Keratinocyte (primary cell): ENCODE results near the gene GRM7.

Experiments used
- EZH2 ChIP-seq: IDR thresholded peaks from one replicate; pipeline ENCODE4 v1.6.1; 2012; ENCODE audit warnings: inconsistent platforms, mild to moderate bottlenecking, low read length, moderate library complexity
- TF ChIP-seq, protein P1 (sequence below), 3 experiments: IDR thresholded peaks in 1 of 3; conservative IDR thresholded peaks in 1 of 3; optimal IDR thresholded peaks in 1 of 3; 2 replicates in 2 of 3; 3 replicates in 1 of 3; pipeline versions ENCODE3 to v1.5.1; 2011; ENCODE audit warnings: low read length in 3 of 3, mild to moderate bottlenecking in 3 of 3, moderate library complexity in 2 of 3, control low read depth in 1 of 3, inconsistent platforms in 1 of 3; ENCODE audit not compliant: insufficient read depth in 2 of 3; ENCODE audit errors: extremely low read depth in 1 of 3

DNA sequence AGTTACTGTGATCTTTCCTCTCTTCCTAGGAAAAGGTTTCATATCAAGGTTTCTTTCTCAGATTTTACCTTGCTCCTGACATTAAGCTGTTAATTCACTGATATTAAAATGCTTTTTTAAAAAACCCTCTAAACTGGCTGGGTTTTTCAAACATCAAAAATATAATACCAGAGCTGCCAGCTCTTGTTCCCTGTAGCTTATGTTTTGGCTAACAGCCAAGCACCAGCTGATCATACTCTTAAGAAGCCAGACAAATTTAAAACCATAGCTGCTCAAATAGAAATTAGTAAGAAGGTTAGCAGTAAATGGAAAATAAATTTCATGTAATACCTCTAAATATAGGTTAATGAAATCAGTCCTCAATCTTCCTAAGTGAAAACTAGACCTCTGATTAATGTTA, 657.5 kb downstream of the GRM7 start:
- no peak for TF ChIP-seq EZH2
- TF ChIP-seq, protein P1, sequence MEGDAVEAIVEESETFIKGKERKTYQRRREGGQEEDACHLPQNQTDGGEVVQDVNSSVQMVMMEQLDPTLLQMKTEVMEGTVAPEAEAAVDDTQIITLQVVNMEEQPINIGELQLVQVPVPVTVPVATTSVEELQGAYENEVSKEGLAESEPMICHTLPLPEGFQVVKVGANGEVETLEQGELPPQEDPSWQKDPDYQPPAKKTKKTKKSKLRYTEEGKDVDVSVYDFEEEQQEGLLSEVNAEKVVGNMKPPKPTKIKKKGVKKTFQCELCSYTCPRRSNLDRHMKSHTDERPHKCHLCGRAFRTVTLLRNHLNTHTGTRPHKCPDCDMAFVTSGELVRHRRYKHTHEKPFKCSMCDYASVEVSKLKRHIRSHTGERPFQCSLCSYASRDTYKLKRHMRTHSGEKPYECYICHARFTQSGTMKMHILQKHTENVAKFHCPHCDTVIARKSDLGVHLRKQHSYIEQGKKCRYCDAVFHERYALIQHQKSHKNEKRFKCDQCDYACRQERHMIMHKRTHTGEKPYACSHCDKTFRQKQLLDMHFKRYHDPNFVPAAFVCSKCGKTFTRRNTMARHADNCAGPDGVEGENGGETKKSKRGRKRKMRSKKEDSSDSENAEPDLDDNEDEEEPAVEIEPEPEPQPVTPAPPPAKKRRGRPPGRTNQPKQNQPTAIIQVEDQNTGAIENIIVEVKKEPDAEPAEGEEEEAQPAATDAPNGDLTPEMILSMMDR (optimal IDR thresholded peaks at IDR 0.05 in 1 of 3, IDR thresholded peaks at IDR 0.05 in 1 of 3, conservative IDR thresholded peaks at IDR 0.05 in 1 of 3; ENCODE audit: extremely low read depth in 1 of 3, insufficient read depth in 2 of 3, low read length in 3 of 3): no peak
